ENCODE results near the gene C1orf198. TPM values are rescaled to one million over a fixed set of nuclear protein-coding genes. Genes with fewer than 3 reads are reported as not detected.

Gene C1orf198
- polyA plus RNA-seq, 1 donor (not counting 4 experiments of a cell fraction or from before 2014, with no cell fraction given) = 6.8 TPM

DNA sequence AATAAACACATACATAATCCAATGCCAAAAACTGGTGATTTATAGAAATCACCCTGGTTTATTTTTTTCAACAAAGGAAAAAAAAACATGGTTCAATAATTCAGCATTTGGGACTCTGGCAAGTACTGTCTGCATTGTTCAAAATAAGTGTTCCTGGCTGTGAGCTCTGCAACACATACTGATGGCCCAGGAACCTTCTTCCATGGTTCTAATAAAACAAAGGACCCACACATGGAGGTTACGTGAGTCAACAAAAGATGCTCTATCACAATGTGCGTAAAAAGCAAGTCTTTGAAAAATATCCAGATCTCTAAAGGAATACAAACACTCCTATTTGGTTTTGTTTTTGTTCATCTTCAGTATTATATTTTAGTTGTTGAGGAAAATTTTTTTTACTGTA lies 37.9 kb upstream of the C1orf198 start:
- Histone ChIP-seq H3K4me3 (ENCODE audit: control insufficient read depth in 2 of 3, extremely low read depth in 1 of 3, insufficient read depth in 2 of 3, low read depth in 1 of 3, low read length in 3 of 3) (no peak overlapping the region), H3K4me2 (ENCODE audit: control insufficient read depth, extremely low read depth, insufficient read depth, low read depth, low read length) (no peak overlapping the region), H3K9me3 (ENCODE audit: control insufficient read depth, low read depth, low read length) (no peaks in the 10 kb centered on the region), H3K9ac (ENCODE audit: control insufficient read depth, extremely low read depth, insufficient read depth, low read length) (no peak overlapping the region), H3K4me1 (ENCODE audit: control insufficient read depth, extremely low read depth, insufficient read depth, low read length) (no peaks in the 10 kb centered on the region), H4K20me1 (ENCODE audit: control insufficient read depth, extremely low read depth, insufficient read depth, low read length) (no peaks in the 10 kb centered on the region), H3K9me1 (ENCODE audit: control insufficient read depth, extremely low read depth, insufficient read depth, low read length) (no peaks in the 10 kb centered on the region), H3K27me3 (ENCODE audit: control insufficient read depth, extremely low read depth, insufficient read depth, low read length) (no peaks in the 10 kb centered on the region), H3K79me2 (ENCODE audit: control insufficient read depth, insufficient read depth, low read length) (no peaks in the 10 kb centered on the region), H3K27ac (ENCODE audit: control insufficient read depth, insufficient read depth, low read length) (no peak overlapping the region), H2AFZ (ENCODE audit: control insufficient read depth, low read length) (no peak overlapping the region), H3K36me3 (ENCODE audit: control insufficient read depth in 2 of 2, extremely low read depth in 1 of 2, insufficient read depth in 2 of 2, low read length in 2 of 2) (peaks cover 0 to 3% of the 10 kb centered on the region in 2 experiments)
- DNase-seq (ENCODE audit: low read depth, low spot score) (no peak), FAIRE-seq (no peak)
- TF ChIP-seq, protein P1, sequence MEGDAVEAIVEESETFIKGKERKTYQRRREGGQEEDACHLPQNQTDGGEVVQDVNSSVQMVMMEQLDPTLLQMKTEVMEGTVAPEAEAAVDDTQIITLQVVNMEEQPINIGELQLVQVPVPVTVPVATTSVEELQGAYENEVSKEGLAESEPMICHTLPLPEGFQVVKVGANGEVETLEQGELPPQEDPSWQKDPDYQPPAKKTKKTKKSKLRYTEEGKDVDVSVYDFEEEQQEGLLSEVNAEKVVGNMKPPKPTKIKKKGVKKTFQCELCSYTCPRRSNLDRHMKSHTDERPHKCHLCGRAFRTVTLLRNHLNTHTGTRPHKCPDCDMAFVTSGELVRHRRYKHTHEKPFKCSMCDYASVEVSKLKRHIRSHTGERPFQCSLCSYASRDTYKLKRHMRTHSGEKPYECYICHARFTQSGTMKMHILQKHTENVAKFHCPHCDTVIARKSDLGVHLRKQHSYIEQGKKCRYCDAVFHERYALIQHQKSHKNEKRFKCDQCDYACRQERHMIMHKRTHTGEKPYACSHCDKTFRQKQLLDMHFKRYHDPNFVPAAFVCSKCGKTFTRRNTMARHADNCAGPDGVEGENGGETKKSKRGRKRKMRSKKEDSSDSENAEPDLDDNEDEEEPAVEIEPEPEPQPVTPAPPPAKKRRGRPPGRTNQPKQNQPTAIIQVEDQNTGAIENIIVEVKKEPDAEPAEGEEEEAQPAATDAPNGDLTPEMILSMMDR (optimal IDR thresholded peaks at IDR 0.05 in 1 of 3, IDR thresholded peaks at IDR 0.05 in 1 of 3, conservative IDR thresholded peaks at IDR 0.05 in 1 of 3; ENCODE audit: extremely low read depth in 1 of 3, insufficient read depth in 2 of 3, low read length in 3 of 3) = no peak
- no peak for TF ChIP-seq EZH2 (IDR thresholded peaks at IDR 0.05; ENCODE audit: low read length)
- dilution Hi-C loops (cut with MboI; ENCODE audit: extremely low pct_ligation_motif_present, low sequenced_read_pairs) = no loop called here

DNA sequence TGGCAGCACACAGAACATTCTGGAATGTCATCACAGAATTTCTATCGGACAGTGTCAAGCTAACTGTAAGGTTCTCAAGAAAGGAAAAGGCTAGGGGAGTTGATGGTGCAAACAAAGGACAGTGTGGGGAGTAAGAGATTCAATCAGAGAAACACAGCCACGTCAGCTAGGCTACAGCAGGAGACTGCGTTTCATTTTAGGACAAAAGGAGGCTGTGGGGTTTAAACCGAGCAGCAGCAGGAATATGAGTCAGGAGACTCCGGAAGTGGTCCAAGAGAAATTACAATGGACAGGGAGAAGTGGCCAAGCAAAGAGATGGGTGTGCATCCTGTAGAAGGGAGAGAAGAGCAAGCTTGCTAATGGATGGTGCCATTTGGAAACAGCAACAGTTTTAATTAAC lies 37.4 kb upstream of the C1orf198 start:
- Histone ChIP-seq H3K27me3 (ENCODE audit: control insufficient read depth, extremely low read depth, insufficient read depth, low read length) (no peaks in the 10 kb centered on the region), H3K9ac (ENCODE audit: control insufficient read depth, extremely low read depth, insufficient read depth, low read length) (no peak overlapping the region), H3K9me1 (ENCODE audit: control insufficient read depth, extremely low read depth, insufficient read depth, low read length) (no peaks in the 10 kb centered on the region), H3K4me3 (ENCODE audit: control insufficient read depth in 2 of 3, extremely low read depth in 1 of 3, insufficient read depth in 2 of 3, low read depth in 1 of 3, low read length in 3 of 3) (no peak overlapping the region), H3K36me3 (ENCODE audit: control insufficient read depth in 2 of 2, extremely low read depth in 1 of 2, insufficient read depth in 2 of 2, low read length in 2 of 2) (peaks cover 0 to 3% of the 10 kb centered on the region in 2 experiments), H4K20me1 (ENCODE audit: control insufficient read depth, extremely low read depth, insufficient read depth, low read length) (no peaks in the 10 kb centered on the region), H3K79me2 (ENCODE audit: control insufficient read depth, insufficient read depth, low read length) (no peaks in the 10 kb centered on the region), H2AFZ (ENCODE audit: control insufficient read depth, low read length) (no peak overlapping the region), H3K4me2 (ENCODE audit: control insufficient read depth, extremely low read depth, insufficient read depth, low read depth, low read length) (no peak overlapping the region), H3K9me3 (ENCODE audit: control insufficient read depth, low read depth, low read length) (no peaks in the 10 kb centered on the region), H3K27ac (ENCODE audit: control insufficient read depth, insufficient read depth, low read length) (no peak overlapping the region), H3K4me1 (ENCODE audit: control insufficient read depth, extremely low read depth, insufficient read depth, low read length) (no peaks in the 10 kb centered on the region)
- DNase-seq (ENCODE audit: low read depth, low spot score) (no peak), FAIRE-seq (no peak)
- TF ChIP-seq, protein P1 (optimal IDR thresholded peaks at IDR 0.05 in 1 of 3, IDR thresholded peaks at IDR 0.05 in 1 of 3, conservative IDR thresholded peaks at IDR 0.05 in 1 of 3; ENCODE audit: extremely low read depth in 1 of 3, insufficient read depth in 2 of 3, low read length in 3 of 3) = no peak
- TF ChIP-seq EZH2 (IDR thresholded peaks at IDR 0.05; ENCODE audit: low read length) = no peak
- dilution Hi-C loops (cut with MboI; ENCODE audit: extremely low pct_ligation_motif_present, low sequenced_read_pairs) = no loop called here

Measured in keratinocyte (primary cell).